Glomerular visceral epithelial cell (primary cell): ENCODE results near the gene VGLL4.

Experiments
- DNase-seq: peaks from one replicate; pipeline ENCODE4 v3.0.0-alpha.2; 2016; ENCODE audit errors: extremely low spot score

Gene VGLL4

GRCh38 chr3:11551036-11551435 lies 92.7 kb downstream of the VGLL4 start:
- no peak for DNase-seq

- peak; percentile 50 for DNase-seq
Measured at GRCh38 chr3:11549580-11550140, 94.1 kb downstream of the VGLL4 start.

GRCh38 chr3:11548721-11549131 lies 95.0 kb downstream of the VGLL4 start:
- peak; percentile 85 for DNase-seq

- no peak for DNase-seq
Measured at GRCh38 chr3:11547498-11547897, 96.2 kb downstream of the VGLL4 start.

- no peak for DNase-seq
Measured at GRCh38 chr3:11546657-11547302, 96.9 kb downstream of the VGLL4 start.

GRCh38 chr3:11545186-11545851 lies 98.4 kb downstream of the VGLL4 start:
- DNase-seq = no peak

- DNase-seq = peak; percentile 89
Measured at GRCh38 chr3:11544412-11545181, 99.1 kb downstream of the VGLL4 start.

GRCh38 chr3:11543948-11544387 lies 99.7 kb downstream of the VGLL4 start:
- DNase-seq = peak; percentile 11

- DNase-seq = no peak
Measured at GRCh38 chr3:11543141-11543947, 100.4 kb downstream of the VGLL4 start.

- DNase-seq = no peak
Measured at GRCh38 chr3:11542551-11542950, 101.2 kb downstream of the VGLL4 start.

DNA sequence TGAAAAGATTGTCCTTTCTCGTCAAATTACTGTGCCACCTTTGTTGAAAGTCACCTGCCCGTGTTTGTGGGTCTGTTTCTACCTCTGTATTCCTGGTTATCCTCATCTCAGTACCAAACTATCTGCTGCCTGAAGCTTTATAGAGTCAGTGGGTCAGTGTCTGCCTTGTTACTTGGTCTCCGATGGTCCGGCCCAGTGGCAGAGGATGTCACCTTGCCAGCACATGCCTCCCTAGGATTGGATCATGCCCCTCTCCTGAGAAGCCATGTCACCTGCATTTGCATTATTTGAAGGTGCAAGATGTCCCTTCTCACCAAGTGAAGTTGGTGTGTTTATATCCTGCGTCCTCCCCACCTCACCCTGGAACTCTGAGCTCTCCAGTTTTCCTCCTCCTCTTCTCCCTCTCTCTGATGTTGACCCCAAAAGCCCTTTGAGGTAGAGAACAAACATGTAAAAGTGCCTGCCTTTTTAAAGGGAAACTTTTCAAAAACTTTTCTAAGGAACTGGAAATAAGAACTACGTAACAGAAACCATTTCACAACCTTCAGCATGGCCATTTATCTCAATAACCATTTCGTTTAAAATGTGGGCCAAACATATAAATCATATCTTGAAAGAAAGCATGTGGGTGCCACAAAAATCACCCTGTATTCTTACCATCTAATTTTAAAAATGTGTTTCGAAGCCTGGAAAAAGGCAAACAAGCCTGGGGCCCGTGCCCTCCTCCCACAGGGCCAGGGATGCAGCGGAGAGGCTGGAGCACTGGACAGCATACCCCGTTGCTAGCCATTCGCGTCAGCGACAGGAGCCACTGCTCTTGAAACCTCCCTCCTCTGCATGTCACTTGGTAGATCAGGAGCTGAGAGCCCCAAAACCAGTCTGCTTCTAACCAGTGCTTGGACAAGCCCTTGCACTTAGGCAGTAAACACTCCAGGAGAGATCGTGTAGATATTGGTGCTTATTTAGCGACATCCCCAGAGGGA lies 102.1 kb downstream of the VGLL4 start:
- DNase-seq = no peak

GRCh38 chr3:11539677-11540076 lies 104.0 kb downstream of the VGLL4 start:
- DNase-seq = no peak

DNA sequence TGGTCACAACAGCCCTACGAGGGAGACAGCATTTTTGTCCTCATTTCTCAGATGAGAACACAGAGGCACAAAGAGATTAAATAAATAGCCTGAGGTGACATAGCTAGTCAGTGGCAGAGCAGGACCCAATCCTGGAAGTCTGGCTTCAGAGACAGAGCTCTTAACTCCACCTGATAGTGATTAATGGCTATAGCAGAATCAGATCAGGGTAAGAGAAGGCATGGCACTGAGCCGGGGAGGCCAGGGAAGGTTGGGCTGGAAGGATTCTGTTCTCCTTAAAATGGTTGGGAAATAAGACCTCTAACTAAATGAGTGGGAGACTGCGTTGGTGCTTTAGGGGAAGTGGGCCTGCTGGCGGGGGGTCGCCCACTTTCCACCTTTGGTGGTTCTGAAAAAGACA lies 104.5 kb downstream of the VGLL4 start:
- no peak for DNase-seq

DNA sequence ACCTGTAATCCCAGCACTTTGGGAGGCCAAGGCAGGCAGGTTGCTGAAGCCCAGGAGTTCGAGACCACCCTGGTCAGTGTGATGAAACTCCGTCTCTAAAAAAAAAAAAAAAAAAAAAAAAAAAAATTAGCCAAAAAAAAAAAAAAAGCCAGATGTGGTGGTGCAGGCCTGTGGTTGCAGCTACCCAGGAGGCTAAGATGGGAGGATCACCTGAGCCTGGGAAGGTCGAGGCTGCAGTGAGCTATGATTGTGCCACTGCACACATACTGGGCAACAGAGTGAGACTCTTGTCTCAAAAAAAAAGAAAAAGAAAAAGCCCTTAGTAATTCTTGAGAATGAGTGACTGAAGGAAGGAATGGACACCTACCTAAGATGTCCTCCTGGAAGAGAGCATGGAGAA lies 105.1 kb downstream of the VGLL4 start:
- DNase-seq = no peak

DNA sequence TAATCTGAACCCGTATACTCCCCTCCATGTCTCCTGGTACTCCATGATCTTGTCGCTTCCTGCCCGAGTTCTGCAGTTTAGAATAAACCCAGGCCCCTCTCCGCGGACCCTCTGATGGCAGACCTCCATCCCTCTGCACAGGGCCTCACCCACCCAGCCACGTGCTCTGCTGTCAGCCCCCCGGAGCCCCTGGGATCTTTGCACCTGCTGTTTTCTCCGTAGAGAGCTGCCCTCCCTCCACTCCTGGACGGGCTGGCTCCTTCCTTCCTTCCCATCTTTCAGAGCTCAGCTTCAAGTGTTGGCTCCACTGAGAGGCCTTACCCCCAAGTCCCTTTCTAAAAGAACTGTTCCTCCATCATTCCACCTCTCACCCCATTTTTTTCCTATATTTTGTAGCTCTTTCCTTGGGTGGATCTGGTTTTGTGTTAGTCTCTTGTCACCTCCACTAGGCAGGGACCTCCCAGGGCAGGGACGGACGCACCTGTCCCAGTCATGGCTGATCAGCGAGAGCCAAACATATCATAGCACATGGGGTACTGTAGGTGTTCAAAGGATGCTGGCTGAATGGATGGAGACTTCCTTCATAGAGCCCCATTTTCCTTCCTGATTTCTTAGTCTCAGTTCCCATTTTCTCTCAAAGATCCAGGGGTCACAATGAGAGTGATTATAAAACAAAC lies 106.6 kb downstream of the VGLL4 start:
- DNase-seq = no peak

DNA sequence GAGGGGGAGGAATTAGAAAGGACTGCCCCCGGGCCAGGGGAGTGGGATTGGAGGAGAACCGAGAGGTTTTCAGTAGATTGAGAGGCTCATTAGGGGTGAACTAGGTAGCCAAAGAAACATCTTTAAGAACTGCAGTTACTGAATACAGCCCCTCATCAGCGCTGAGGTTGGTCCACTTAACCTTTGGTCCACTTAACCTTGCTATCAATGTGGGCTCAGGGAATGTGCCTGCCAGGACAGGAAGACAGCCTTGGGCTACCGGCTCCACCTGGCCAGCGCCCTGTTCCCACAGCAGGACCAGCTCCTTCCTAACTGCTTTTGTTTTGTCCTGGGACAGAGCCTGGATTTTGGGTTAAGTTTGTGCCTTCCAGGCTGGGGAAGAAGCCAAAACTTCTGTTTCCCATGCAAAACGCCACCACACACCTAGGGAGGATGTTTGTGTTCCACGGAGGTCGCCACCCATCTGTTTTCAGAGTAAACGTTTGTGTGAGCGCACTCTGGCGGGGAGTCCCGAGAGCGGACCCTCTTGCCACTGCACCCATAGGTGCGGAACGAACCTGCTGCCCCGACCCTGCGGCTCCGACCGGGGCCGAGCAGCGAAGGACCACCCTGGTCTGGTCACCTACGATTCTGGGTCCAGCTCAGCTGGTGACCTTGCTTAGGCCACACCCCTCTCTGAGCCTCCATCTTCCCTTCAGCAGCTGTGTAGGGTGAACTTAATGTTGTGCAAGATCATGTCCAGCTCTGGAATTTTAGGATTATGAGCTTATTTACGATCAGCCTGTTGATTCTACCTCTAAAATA lies 107.4 kb downstream of the VGLL4 start:
- DNase-seq = no peak

DNA sequence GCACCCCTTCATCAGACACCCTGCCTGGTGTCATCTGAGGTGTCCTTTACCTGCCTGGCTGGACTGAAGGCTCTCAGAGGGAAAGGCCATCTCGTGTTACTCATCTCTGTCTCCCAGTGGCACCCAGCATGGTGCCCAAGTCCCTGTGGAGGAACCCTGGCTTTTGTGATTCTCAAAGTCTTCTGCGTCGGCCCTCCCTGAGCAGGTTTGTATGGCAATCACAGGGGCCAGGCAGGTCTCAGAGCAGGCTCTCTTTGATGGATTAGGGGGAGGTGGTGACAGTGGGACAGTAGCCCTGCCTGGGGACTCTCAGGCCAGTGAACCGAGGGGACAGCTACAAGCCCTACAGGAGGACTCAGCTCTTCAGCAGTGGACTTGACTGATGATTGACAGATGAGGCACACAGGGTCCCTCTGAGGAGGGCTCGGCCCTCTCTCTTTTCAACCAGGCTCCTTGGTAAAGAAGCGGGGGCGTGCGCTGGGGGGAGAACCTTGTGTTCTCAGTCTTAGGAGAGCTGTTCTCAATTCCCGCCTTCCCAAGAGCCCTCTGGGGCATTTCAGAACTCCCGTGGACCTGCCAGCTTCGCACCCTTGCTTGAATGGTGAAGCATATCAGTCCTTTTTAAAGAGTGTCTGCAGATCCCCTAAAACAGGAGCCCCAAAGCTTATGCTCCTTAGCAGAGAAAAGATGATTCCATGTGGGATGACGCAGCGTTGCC lies 108.3 kb downstream of the VGLL4 start:
- DNase-seq = no peak

GRCh38 chr3:11534793-11535101 lies 109.0 kb downstream of the VGLL4 start:
- DNase-seq = no peak
